ENCODE results near the gene ATG2A.

Gene ATG2A

DNA sequence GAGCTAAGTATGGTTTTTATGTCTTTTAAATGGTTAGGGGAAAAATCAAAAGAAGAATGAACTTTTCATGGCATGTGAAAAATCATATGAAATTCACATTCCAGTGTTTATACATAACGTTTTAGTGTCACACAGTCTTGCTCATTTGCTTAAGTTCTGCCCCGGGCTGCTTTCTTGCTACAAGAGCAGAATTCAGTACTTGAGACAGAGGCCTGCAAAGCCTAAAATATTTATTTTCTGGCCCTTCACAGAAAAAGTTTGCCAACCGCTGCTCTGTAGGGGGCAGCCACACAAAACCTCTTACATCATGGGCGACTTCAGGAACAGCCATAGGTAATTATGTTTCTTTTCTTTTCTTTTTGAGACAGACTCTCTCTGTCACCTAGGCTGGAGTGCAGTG is 1.0 kb upstream of the ATG2A start:
- H3K4me3 ChIP-seq (ENCODE audit: low read depth, low read length) = peak overlapping the region; percentile 98
- no peak for DNase-seq (ENCODE audit: low read depth)
- TF ChIP-seq, protein P1, sequence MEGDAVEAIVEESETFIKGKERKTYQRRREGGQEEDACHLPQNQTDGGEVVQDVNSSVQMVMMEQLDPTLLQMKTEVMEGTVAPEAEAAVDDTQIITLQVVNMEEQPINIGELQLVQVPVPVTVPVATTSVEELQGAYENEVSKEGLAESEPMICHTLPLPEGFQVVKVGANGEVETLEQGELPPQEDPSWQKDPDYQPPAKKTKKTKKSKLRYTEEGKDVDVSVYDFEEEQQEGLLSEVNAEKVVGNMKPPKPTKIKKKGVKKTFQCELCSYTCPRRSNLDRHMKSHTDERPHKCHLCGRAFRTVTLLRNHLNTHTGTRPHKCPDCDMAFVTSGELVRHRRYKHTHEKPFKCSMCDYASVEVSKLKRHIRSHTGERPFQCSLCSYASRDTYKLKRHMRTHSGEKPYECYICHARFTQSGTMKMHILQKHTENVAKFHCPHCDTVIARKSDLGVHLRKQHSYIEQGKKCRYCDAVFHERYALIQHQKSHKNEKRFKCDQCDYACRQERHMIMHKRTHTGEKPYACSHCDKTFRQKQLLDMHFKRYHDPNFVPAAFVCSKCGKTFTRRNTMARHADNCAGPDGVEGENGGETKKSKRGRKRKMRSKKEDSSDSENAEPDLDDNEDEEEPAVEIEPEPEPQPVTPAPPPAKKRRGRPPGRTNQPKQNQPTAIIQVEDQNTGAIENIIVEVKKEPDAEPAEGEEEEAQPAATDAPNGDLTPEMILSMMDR (IDR thresholded peaks at IDR 0.05; ENCODE audit: control insufficient read depth, extremely low read depth, insufficient read depth) = peak; percentile 17; the same call in 1 of the 2 replicates

DNA sequence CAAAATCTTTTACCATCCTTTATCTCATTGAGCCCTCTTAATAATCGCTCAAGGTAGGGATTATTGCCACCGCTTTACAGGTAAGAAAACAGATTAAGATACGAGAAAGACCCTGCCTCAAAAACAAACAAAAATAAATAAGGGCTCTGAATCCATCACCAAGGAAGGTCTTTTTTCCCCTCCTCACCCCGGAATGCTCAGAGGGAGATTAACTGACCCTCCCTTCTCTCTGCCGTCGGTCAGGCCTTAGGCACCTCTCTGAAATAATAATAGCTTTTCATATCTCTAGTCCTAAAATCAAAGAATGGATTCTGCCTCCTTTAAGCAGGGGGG is 620 bp upstream of the ATG2A start:
- H3K4me3 ChIP-seq (ENCODE audit: low read depth, low read length) = peak overlapping the region; percentile 98
- DNase-seq (ENCODE audit: low read depth) = no peak
- TF ChIP-seq, protein P1 (IDR thresholded peaks at IDR 0.05; ENCODE audit: control insufficient read depth, extremely low read depth, insufficient read depth) = no peak

DNA sequence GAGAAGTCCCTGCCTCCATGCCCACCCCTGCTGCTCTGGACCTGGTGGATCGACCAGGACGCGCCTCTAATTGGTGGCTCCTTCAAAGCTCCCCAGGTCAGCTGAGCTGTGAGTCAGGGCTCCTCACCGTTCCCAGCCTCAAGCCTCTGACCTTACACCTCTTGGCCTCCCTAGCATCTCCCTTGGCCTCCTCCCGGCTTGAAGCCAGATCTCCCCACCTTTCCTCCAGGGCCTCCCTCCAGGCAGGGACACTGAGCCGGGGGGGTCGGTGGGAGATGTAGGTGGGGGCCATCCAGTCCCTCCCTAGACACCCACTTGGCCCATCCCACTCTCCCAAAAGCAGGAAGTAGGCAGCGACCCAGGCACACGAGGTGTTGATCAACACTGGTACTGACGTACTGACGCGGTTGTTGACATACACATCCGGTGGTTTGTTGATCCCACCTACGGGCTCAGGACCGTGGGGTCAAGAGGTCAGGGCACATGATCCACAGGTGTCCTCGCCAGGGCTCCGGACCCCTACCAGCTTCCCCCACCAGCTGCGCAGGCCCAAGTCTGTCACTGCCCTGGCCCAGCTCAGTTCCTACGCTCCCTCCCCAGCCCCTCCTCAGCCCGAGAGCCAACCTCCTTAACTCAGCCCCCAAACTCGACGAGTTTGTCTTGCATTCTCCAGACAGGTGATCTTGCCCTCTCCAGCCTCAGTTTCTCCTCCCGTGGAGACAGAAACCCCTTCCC is 802 bp downstream of the ATG2A start:
- TF ChIP-seq, protein P1 (IDR thresholded peaks at IDR 0.05; ENCODE audit: control insufficient read depth, extremely low read depth, insufficient read depth) = no peak
- peak overlapping the region; percentile 98 for H3K4me3 ChIP-seq (ENCODE audit: low read depth, low read length)
- no peak for DNase-seq (ENCODE audit: low read depth)

DNA sequence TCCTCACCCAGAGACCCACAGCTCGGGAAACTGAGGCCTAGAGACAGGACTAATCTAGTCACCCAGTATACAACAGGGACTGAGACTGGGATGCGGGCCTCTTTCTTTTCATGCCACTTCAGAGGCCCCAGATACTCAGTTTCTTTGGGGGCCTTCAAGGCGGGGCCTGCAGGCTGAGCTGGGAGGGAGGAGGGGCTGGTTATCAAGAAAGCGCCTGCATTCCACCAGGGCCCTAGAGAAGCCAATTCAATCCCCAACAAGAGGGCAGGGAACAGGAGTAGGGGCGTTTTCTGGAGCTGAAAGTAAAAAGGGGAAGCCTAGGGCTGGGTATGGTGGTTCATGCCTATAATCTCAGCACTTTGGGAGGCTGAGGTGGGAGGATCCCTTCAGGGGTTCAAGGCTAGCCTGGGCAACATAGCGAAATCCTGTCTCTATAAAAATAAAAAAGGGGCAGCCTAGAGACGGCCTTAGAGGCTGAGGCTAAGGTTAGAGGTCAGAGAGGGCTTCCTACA is 1.6 kb downstream of the ATG2A start:
- TF ChIP-seq, protein P1 (IDR thresholded peaks at IDR 0.05; ENCODE audit: control insufficient read depth, extremely low read depth, insufficient read depth) = no peak
- no peak for DNase-seq (ENCODE audit: low read depth)
- peak overlapping the region; percentile 98; the same call in 1 of the 2 replicates for H3K4me3 ChIP-seq (ENCODE audit: low read depth, low read length)

DNA sequence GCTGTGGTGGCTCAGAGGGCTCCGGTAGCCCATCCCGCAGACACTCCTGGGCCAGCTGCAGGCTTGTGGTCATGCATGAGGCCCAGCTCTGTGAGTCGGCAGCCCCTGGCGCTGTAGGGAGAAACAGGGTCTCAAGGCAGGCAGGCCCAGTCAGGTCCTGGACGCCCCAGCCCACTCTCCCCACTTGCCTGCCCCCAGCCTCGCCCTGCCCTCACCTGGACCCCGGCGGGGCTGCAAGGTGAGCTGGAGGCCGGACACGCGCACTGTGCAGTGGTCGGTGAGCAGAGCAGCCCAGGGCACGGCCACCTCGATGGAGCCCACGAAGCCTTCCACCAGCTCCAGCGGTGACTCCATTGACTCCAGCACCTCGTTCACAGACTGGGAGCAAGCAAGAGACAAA is 2.9 kb downstream of the ATG2A start:
- no peak for DNase-seq (ENCODE audit: low read depth)
- TF ChIP-seq, protein P1 (IDR thresholded peaks at IDR 0.05; ENCODE audit: control insufficient read depth, extremely low read depth, insufficient read depth) = no peak
- H3K4me3 ChIP-seq (ENCODE audit: low read depth, low read length) = no peak overlapping the region

DNA sequence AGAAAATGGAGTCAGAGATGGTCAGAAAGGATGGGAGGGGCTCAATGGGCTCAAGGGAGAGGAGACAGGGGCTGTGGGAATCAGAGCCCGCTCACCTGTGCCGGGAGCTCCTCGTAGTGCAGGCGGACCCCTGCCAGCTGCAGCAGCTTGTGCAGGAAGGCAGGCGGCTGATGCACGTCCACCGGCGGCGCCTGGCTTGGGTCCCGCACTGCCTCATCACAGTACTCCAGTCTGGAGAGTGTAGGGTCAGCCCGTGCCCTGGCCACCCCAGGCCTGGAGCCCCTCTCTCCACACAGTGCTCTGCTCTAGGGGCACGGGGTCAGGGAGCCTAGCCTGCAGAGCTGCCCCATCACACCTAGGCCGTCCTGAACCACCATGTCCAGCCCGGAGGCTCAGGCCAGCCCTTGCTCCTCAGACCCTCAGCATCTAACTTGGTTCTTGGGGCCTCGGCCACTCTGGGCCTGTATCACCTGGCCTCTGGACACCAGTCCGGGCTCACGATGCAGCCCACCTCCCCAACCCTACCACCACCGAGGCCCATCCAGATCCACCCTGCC is 3.8 kb downstream of the ATG2A start:
- DNase-seq (ENCODE audit: low read depth) = no peak
- H3K4me3 ChIP-seq (ENCODE audit: low read depth, low read length) = no peak overlapping the region
- TF ChIP-seq, protein P1 (IDR thresholded peaks at IDR 0.05; ENCODE audit: control insufficient read depth, extremely low read depth, insufficient read depth) = no peak

Measured in LNCaP clone FGC (cell line).